IPS-NIHi7 (cell line): ENCODE measurements around the gene DOK6.

Source experiments
- DNase-seq: peaks from one replicate; pipeline ENCODE4 v3.0.0; 2012; ENCODE audit warnings: mixed read lengths; ENCODE audit errors: extremely low spot score

DOK6 gene

DNA sequence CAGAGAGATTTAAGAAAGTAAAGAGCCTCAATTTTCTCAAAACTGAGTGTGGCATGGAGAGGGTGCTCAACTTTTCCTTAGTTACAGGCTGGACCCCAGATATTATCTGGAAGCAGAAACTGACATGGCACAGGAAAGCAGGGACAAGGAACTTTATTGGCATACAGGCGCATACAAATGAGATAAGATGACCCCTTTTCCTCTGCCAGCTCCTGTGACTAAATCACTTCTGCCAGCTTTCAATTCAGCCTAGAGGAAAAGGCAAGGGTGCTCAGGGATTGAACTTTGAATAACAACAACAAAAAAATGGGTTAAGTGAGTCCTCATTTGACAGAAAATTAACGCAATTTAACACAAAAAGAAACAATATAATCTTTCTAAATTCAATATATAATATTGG, 284.1 kb downstream of the DOK6 start:
- DNase-seq: no peak

DNA sequence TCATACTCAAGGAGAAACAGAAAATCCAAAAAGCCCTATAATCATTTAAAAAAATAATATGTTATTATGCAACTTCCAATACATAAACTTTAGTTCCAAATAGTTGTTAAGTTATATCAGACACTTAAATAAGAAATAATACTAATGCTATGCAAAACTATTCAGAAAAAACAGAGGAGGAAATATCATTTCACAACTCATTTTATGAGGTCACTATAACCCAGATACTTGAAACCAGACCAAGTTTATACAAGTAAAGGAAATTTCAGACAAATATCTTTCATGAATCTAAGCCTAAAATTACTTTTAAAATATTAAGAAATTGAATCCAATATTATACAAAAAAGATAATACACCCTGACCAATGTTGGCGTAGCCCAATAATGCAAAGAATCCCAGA, 286.2 kb downstream of the DOK6 start:
- no peak for DNase-seq

DNA sequence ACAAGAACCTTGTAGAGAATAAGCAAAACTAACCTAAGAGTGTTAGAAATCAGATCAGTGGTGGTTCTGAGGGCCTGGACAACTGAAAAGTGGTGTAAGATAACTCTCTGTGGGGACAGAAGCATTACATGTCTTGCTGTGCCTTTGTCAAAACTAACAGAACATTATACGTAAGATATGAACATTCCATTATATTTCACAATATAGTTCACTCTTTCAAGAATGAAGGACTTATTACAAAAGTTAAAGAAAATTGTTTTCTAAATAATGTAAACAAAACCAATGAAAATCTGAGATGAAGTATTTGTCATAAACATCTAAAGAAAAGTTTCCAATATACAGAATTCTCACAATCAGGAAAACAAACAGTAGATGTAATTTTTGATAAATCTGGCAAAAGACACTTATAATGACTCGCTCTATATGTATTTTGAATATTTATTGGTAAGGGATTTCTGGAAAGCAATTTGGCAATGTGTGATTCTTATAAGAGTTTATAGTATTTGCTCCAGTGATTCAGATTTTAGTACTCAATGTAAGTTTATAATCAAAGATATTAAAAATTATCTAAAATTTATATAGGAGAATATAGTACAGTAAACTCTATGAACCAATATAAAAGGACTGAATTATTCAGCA, 288.6 kb downstream of the DOK6 start:
- DNase-seq: no peak

- DNase-seq: no peak
These were observed 290.5 kb downstream of the DOK6 start for GRCh38 chr18:69691008-69691760.

DNA sequence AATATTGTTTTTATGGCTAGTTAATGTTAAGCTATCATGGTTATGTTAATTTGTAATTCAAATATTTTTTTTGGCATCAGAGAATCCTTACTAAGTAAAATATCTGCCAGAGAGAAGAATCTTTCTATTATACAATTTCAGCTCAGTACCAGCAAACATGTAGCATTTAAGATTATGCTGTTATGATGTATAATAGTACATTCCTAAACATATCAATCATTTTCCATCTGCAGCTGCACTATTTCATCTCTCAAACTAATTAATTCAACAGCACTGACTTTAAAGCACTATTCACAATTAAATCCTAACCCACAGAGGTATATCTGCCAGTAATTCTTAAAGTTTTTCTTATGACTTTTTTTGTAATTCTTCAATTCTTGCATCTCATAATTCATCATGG, 296.4 kb downstream of the DOK6 start:
- DNase-seq: no peak

DNA sequence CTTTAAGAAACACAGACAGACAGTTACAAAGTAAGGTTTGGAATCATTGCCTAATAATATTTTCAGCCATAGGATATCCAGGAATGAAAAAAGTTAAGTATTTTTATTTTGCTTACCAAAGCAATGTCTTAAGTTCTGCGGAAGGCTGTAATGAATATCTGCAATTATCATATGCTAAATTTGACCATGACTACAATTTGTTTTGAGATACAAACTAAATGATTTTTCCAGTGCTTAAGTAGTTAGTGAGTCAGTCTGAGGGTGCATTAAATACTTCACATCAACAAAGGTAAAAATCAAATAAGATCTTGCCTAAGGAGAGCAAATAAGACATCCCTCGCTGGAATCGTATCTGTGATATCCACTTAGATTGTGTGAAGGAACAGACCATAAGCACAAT, 297.0 kb downstream of the DOK6 start:
- DNase-seq: no peak

DNA sequence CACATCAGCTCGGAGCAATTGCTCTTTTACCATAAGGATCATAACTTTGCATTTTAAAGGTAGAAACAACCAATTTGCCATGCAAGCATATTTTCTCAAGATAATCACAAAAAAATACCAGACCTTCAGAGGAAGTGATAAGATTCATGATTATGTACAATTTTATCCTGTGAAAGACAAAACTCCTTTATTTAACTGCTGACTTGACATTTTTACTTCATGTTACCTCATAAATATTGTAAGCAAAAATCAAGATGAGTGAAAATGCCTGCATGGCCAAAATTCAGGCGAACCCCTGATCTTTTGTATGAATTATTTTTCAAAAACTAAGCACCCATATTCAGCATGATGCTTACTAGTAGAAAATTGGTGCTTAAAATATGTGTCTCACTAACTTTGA, 300.6 kb downstream of the DOK6 start:
- DNase-seq: no peak

- DNase-seq: no peak
These were observed 302.8 kb downstream of the DOK6 start for GRCh38 chr18:69703461-69703860.

- peak; percentile 51 for DNase-seq
These were observed 305.3 kb downstream of the DOK6 start for GRCh38 chr18:69705987-69706386.

GRCh38 chr18:69708844-69709243, 308.2 kb downstream of the DOK6 start:
- no peak for DNase-seq

DNA sequence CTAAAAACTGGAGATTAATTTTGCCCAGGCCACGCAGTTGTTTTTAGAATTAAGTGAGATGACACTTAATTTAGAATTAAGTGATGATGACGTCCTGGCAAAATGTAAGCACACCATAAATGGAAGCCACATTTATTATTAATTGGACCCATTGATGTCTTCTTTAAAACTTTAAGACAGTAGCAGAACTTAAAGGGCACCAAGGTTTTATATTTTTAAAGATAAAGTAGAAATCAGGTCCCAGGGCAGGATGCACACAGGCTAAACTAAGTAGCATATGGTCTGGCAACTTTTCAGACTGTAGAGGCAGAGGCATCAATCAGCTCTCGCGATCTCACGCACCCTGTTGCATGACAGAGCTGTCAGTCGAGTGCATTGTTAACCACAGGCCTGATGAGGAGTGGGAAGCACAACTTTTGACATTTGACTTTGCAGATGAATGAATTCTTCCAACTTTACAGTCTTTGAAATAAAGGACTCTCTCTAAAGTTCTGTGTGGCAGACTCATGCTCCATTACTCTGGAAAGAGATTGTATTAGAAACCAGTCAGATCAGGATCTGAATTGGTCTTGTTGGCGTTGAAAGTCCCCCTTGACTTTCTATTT, 314.6 kb downstream of the DOK6 start:
- DNase-seq: no peak

- no peak for DNase-seq
These were observed 316.9 kb downstream of the DOK6 start for GRCh38 chr18:69717586-69717985.

GRCh38 chr18:69718912-69719547, 318.3 kb downstream of the DOK6 start:
- no peak for DNase-seq

DNA sequence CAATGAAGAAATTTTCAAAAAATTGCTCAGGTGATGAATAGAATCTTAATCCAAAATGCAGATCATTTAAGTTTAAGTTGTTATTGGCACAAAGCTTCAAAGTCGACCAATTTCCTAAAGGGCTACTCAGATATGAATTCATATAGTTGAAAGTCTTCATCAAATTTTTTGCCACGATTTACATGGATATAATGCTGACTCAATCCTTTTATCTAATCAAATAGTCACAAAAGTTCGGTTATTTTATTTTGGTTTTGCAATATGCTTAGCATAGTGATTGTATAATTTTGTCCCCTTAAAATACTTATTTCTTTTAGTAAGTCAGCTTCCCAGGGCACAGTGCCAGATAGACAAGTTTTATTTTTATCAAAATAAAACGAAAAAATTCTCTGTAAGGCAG, 319.7 kb downstream of the DOK6 start:
- no peak for DNase-seq

GRCh38 chr18:69723434-69723833, 322.7 kb downstream of the DOK6 start:
- DNase-seq: no peak

- DNase-seq: no peak
These were observed 324.3 kb downstream of the DOK6 start for GRCh38 chr18:69725009-69725408.

DNA sequence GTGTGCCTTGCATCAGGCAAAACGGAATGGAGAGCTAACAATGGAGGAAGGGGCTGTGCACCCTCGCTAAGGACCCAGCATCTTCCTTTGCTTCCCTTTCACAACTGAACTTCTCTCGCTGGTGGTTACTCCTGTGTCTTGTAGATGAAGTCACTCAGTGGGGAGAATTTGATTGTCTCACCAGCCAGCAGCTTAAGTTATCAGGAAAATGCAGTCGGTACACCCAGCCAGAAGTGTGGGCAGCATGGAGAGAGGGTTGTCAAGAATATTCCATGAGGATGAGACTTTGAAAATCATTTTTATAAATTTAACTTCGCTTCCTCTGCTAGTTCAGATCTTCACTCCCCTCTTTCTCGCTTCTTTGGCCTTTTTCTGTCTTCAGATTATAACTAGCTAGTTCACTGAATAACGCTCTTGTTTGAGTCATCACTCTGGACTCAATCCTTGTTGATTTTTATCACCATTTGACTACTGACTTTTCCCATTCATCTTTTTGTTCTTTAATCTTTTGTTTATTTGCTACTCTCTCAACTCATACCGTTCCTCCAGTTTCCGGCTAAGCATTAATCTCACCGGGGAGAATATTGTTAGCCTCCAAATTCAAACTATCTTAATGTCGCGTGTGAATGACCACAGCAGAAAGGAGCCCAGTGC, 325.3 kb downstream of the DOK6 start:
- DNase-seq: no peak

- DNase-seq: no peak
These were observed 327.4 kb downstream of the DOK6 start for GRCh38 chr18:69727912-69728572.

- no peak for DNase-seq
These were observed 330.0 kb downstream of the DOK6 start for GRCh38 chr18:69730664-69731063.

DNA sequence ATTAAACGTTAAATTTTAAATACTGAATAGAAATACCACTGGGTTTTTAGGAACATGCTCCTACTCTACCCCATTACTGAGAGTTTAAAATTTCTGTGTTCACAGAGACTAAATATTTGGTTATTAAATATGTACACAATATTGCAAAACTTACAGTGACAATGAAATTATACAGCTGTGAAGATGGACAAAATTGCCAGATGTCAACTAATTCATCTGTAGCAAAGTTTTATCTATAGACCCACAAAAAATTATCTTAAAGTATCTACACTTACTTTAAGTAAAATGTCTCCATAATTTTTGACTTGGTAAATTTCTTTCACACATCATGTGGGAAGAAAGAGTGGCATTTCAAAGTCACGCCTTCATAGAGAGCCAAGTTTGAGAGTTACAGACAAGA, 333.8 kb downstream of the DOK6 start:
- DNase-seq: no peak

- no peak for DNase-seq
These were observed 336.0 kb downstream of the DOK6 start for GRCh38 chr18:69736730-69737129.

DNA sequence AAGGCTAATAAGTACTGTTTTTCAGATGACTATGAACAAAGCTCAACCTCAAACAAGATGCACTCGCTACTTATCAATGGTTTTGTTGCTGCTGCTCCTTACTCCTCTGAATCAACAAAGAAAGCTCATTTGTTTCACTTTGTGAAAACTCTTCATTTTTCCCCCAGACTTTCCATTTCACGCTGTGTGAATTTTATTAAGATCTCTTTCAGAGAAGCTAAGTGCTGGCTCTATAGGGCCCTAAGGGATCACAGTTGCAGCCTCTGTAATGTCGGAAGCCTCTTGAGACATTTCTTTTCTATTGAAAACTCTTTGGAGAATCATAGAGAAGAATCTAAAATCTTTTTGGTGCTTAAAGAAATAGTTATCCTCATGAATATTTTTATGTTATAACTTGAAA, 337.2 kb downstream of the DOK6 start:
- no peak for DNase-seq
